ENCODE measurements around the gene DAGLB. TPM values are rescaled to one million over a fixed set of nuclear protein-coding genes. Genes with fewer than 3 reads are reported as not detected.

The DAGLB gene
- total RNA-seq, 2 donors from 2014 or later, result 22.7 to 24.5 TPM

DNA sequence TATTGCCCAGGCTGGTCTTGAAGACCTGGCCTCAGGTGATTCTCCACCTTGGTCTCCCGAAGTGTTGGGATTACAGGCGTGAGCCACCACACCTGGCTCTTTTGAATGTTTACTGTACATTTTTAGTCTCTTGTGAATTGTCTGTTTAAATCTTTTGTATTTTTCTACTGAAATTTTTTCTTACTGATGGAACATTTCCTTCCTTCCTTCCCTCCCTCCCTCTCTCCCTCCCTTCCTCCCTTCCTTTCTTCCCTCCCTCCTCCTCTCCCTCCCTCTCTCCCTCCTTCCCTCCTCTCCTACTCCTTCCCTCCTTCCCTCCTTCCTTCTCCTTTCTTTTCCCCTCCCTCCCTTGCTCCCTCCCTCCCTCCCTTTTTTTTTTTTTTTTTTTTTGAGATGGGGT lies 58.0 kb downstream of the DAGLB start:
- Histone ChIP-seq H3K27ac (ENCODE audit: low read depth, low read length) (no peak overlapping the region), H3K4me1 (ENCODE audit: control insufficient read depth, insufficient read depth, low read length) (peaks cover 3% of the 10 kb centered on the region), H3K9me3 (ENCODE audit: control insufficient read depth, low read length) (no peaks in the 10 kb centered on the region), H3K9ac (ENCODE audit: extremely low read depth, low read length, poor library complexity, severe bottlenecking) (no peak overlapping the region), H3K27me3 (ENCODE audit: control insufficient read depth, insufficient read depth, low read length, poor library complexity, severe bottlenecking) (no peaks in the 10 kb centered on the region), H3K36me3 (ENCODE audit: control insufficient read depth, insufficient read depth, low read length) (peaks cover 75% of the 10 kb centered on the region), H3K4me3 (ENCODE audit: low read length) (no peak overlapping the region)
- no peak for DNase-seq
- no peak overlapping the region for H3K4me3 Mint-ChIP-seq
- H3K9me3 Mint-ChIP-seq, result no peaks in the 10 kb centered on the region
- peaks cover 48% of the 10 kb centered on the region for H3K4me1 Mint-ChIP-seq
- no peaks in the 10 kb centered on the region for H3K27me3 Mint-ChIP-seq (ENCODE audit: insufficient read depth)
- TF ChIP-seq, protein P1, sequence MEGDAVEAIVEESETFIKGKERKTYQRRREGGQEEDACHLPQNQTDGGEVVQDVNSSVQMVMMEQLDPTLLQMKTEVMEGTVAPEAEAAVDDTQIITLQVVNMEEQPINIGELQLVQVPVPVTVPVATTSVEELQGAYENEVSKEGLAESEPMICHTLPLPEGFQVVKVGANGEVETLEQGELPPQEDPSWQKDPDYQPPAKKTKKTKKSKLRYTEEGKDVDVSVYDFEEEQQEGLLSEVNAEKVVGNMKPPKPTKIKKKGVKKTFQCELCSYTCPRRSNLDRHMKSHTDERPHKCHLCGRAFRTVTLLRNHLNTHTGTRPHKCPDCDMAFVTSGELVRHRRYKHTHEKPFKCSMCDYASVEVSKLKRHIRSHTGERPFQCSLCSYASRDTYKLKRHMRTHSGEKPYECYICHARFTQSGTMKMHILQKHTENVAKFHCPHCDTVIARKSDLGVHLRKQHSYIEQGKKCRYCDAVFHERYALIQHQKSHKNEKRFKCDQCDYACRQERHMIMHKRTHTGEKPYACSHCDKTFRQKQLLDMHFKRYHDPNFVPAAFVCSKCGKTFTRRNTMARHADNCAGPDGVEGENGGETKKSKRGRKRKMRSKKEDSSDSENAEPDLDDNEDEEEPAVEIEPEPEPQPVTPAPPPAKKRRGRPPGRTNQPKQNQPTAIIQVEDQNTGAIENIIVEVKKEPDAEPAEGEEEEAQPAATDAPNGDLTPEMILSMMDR (conservative IDR thresholded peaks at IDR 0.05), result no peak
- H3K27ac Mint-ChIP-seq, result no peak overlapping the region
- 90 to 94% methylated on average over 2 of the region's 2 CpGs for WGBS, 2 experiments (ENCODE audit: insufficient coverage in 1 of 2, insufficient read length in 1 of 2)
- peaks cover 57% of the 10 kb centered on the region for H3K36me3 Mint-ChIP-seq (ENCODE audit: low read depth)

DNA sequence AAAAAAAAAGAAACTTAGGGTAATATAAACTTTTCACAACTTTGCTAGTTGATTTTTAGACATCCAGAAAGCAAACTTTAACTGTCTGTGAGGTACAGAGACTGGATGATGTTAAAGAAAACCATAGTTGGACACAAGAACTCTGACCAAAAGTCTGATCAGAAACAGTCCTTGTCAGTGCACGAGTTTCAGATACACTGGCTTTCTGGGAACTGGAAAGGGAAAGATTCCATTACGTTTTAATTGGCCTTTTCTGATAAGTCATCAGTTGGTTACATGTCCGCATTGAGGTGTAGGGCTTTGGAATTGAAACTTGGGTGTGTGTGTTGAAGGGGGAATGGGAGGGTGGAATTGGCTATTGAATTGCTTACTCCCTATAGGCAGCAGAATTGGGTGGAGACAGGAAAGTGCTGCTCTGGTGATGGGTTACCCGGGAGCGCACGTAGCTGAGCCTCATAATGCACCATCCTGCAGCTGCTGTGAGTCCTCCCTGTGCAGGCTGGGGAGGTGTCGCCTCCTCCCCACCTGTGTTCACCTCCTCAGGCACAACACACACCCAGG lies 59.9 kb downstream of the DAGLB start:
- no peaks in the 10 kb centered on the region for H3K4me1 ChIP-seq (ENCODE audit: control insufficient read depth, insufficient read depth, low read length)
- Mint-ChIP-seq H3K36me3 (ENCODE audit: low read depth) (peaks cover 44% of the 10 kb centered on the region), H3K27me3 (ENCODE audit: insufficient read depth) (no peaks in the 10 kb centered on the region), H3K27ac (no peak overlapping the region), H3K4me1 (peaks cover 42% of the 10 kb centered on the region), H3K4me3 (no peak overlapping the region), H3K9me3 (no peaks in the 10 kb centered on the region)
- no peak overlapping the region for H3K27ac ChIP-seq (ENCODE audit: low read depth, low read length)
- no peaks in the 10 kb centered on the region for H3K27me3 ChIP-seq (ENCODE audit: control insufficient read depth, insufficient read depth, low read length, poor library complexity, severe bottlenecking)
- no peak for DNase-seq
- TF ChIP-seq, protein P1 (conservative IDR thresholded peaks at IDR 0.05), result no peak
- H3K9me3 ChIP-seq (ENCODE audit: control insufficient read depth, low read length), result no peaks in the 10 kb centered on the region
- no peak overlapping the region for H3K9ac ChIP-seq (ENCODE audit: extremely low read depth, low read length, poor library complexity, severe bottlenecking)
- no peak overlapping the region for H3K4me3 ChIP-seq (ENCODE audit: low read length)
- peaks cover 60% of the 10 kb centered on the region for H3K36me3 ChIP-seq (ENCODE audit: control insufficient read depth, insufficient read depth, low read length)
- 95 to 98% methylated on average over 3 to 7 of the region's 7 CpGs for WGBS, 2 experiments (ENCODE audit: insufficient coverage in 1 of 2, insufficient read length in 1 of 2)

DNA sequence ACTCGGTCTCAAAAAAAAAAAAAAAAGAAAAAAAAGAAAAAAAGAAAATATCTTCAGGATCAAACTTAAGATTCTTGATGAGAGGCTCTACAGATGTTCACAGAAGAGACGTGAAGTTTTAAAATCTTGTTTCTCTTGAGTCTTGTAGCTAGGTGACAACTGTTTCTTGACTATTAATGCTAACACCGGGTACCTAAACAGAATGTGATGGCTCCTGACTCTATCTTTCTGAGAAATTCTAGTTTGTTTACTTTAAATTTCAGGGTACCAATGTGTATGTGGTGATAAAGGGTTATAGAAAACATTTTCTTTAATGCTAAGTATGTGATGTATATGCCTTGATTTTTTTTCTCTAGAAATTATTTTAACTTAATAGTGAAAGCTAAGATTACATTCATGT lies 61.0 kb downstream of the DAGLB start:
- Mint-ChIP-seq H3K27ac (peak overlapping the region; percentile 26), H3K27me3 (ENCODE audit: insufficient read depth) (no peaks in the 10 kb centered on the region), H3K9me3 (no peaks in the 10 kb centered on the region), H3K4me1 (peaks cover 38% of the 10 kb centered on the region), H3K36me3 (ENCODE audit: low read depth) (peaks cover 41% of the 10 kb centered on the region), H3K4me3 (no peak overlapping the region)
- Histone ChIP-seq H3K4me1 (ENCODE audit: control insufficient read depth, insufficient read depth, low read length) (no peaks in the 10 kb centered on the region), H3K27me3 (ENCODE audit: control insufficient read depth, insufficient read depth, low read length, poor library complexity, severe bottlenecking) (no peaks in the 10 kb centered on the region), H3K9me3 (ENCODE audit: control insufficient read depth, low read length) (no peaks in the 10 kb centered on the region), H3K9ac (ENCODE audit: extremely low read depth, low read length, poor library complexity, severe bottlenecking) (no peak overlapping the region), H3K4me3 (ENCODE audit: low read length) (no peak overlapping the region), H3K27ac (ENCODE audit: low read depth, low read length) (no peak overlapping the region), H3K36me3 (ENCODE audit: control insufficient read depth, insufficient read depth, low read length) (peaks cover 53% of the 10 kb centered on the region)
- WGBS, 2 experiments (ENCODE audit: insufficient coverage in 1 of 2, insufficient read length in 1 of 2), result 91 to 92% methylated on average over 1 to 3 of the region's 3 CpGs
- TF ChIP-seq, protein P1 (conservative IDR thresholded peaks at IDR 0.05), result no peak
- DNase-seq, result no peak
